Small intestine (tissue), 7 donors: ENCODE results near the gene TNF. TPM values are rescaled to one million over a fixed set of nuclear protein-coding genes. Genes with fewer than 3 reads are reported as not detected.

Experiments
- DNase-seq, 2 donors: peaks; one replicate each; pipeline versions ENCODE4 v3.0.0 to v3.0.0-alpha.2; 2013
- FAIRE-seq: peaks from 2 replicates; lab custom pipeline; 2012; peaks lifted over from hg19 to GRCh38; lab: Jason Lieb, UNC
- H3K27ac ChIP-seq, 3 donors: one replicate each; pipeline ENCODE4 v1.5.1; 2013; ENCODE audit warnings: low read length in 2 of 3, mild to moderate bottlenecking in 2 of 3, control low read depth in 1 of 3, inconsistent platforms in 1 of 3, low read depth in 1 of 3, moderate library complexity in 1 of 3
- H3K27me3 ChIP-seq, 3 donors: one replicate each; pipeline ENCODE4 v1.6.1; 2013; ENCODE audit warnings: low read length in 3 of 3, inconsistent platforms in 1 of 3; ENCODE audit not compliant: control insufficient read depth in 3 of 3, insufficient read depth in 3 of 3
- H3K36me3 ChIP-seq, 3 donors: one replicate each; pipeline ENCODE4 v1.6.1; 2013; ENCODE audit warnings: low read length in 3 of 3, inconsistent platforms in 1 of 3, low read depth in 1 of 3, mild to moderate bottlenecking in 1 of 3, moderate library complexity in 1 of 3; ENCODE audit not compliant: control insufficient read depth in 3 of 3, insufficient read depth in 2 of 3
- H3K4me1 ChIP-seq, 3 donors: one replicate each; pipeline ENCODE4 v1.6.1; 2013; ENCODE audit warnings: low read length in 2 of 3, inconsistent platforms in 1 of 3, low read depth in 1 of 3, mild to moderate bottlenecking in 1 of 3, moderate library complexity in 1 of 3; ENCODE audit not compliant: control insufficient read depth in 3 of 3, insufficient read depth in 2 of 3
- H3K4me3 ChIP-seq, 3 donors: one replicate each; pipeline ENCODE4 v1.5.1; 2013; ENCODE audit warnings: low read length in 3 of 3, control low read depth in 1 of 3, inconsistent platforms in 1 of 3, low read depth in 1 of 3, mild to moderate bottlenecking in 1 of 3, moderate library complexity in 1 of 3
- H3K9me3 ChIP-seq, 2 donors: one replicate each; pipeline ENCODE4 v1.6.1; 2013; ENCODE audit warnings: low read depth in 1 of 2, low read length in 1 of 2; ENCODE audit not compliant: control insufficient read depth in 2 of 2, insufficient read depth in 1 of 2
- WGBS, 3 donors: extraction: QIAGEN DNeasy Blood & Tissue Kit; methylation state at CpG; one replicate each; pipeline ENCODE4 v1.1.7; 2013; 5-methylcytosine and 5-hydroxymethylcytosine counted together
- polyA plus RNA-seq, 4 donors: library from polyadenylated mRNA; stranded (reverse) in 3 of 4; unstranded in 1 of 4; fragments of 200-250 nt in 3 of 4; fragments of 120-200 nt in 1 of 4; gene quantifications; one replicate each; pipeline versions ENCODE4 v1.2.1 to v1.2.3, GENCODE V29; 2013
- donor health status: healthy with polysubstance abuse.
- donor health status: control.
- donor health status: control.
- donor health status: Bipolar disorder and iron deficiency.
- donor health status: healthy.

The TNF gene
- polyA plus RNA-seq, 4 donors, result 0.18 to 0.59 (median 0.45) TPM; not detected in 1

DNA sequence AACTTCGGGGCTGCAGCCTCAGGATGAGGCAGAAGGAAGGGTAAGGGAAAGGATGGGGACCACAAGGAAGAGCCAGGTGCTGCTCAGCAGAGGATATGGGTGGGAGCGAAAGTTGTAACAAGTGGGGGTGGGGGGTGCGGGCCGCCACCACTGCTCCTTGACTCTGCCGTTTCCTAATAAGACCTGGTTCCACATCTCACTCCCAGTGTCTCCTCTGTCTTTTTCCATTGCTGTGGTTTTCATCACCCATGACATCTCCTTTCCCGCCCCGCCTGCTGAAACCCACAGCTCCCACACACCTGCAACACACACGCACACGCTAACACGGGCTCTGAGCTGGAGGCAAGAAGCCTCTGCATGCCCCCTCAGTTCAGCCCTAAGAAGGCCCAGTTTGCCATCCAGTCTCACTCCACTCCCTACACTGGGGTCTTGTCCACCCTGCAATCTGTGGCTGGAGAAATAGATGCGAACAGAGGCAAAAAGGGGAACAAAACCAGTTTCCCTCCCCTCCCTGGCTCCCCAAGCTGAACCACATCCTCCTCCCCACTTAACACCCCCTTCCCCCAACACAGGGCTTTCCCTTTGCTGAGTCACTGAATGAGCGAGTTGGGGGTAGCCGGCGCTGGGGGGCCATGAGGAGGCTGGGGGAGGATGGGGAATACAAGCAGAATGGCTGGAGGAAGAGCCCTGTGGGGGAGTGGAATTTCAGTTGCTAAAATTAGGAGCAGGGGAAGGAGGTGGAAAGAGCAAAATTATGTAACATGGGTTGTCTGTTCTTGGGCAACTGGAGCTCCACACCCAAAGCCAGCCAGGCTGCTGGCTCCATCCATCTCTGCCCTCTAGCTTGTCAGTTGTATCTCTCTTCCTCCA is 16.5 kb upstream of the TNF start:
- Histone ChIP-seq H3K27me3 (no peaks in the 10 kb centered on the region), H3K4me1 (peaks cover 0 to 5% (median 0%) of the 10 kb centered on the region in 3 donors), H3K27ac (peak overlapping the region in 1 of 3 donors; percentile 52), H3K36me3 (peaks cover 4 to 50% (median 9%) of the 10 kb centered on the region in 3 donors), H3K4me3 (no peak overlapping the region), H3K9me3 (no peaks in the 10 kb centered on the region)
- FAIRE-seq (no peak), DNase-seq (no peak)
- WGBS, 3 donors, result 62 to 83% (median 68%) methylated on average over 13 to 14 of the region's 14 CpGs

DNA sequence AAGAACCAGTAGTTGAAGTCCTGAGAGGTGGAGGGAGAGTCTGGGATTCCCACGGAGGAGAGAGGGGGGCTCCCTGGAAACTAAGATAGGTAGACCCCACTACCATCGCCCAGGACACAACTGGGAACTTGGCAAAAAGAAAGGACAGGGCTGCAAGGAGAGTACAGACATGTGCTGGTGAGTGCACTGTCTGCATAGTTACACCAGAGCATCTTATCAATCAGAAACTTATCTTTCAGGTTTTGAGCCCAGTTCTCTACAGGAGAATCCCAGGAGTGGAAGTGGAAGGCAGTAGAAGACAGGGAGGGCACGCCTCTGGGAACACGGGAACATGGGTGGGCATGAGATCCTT is 15.8 kb upstream of the TNF start:
- Histone ChIP-seq H3K27me3 (no peaks in the 10 kb centered on the region), H3K4me3 (no peak overlapping the region), H3K9me3 (no peaks in the 10 kb centered on the region), H3K4me1 (peaks cover 0 to 5% (median 0%) of the 10 kb centered on the region in 3 donors), H3K36me3 (peaks cover 4 to 46% (median 9%) of the 10 kb centered on the region in 3 donors), H3K27ac (peak overlapping the region in 2 of 3 donors; percentile 28 to 52)
- DNase-seq, result no peak
- WGBS, 3 donors, result 63 to 68% (median 64%) methylated on average over 4 of the region's 4 CpGs
- no peak for FAIRE-seq

DNA sequence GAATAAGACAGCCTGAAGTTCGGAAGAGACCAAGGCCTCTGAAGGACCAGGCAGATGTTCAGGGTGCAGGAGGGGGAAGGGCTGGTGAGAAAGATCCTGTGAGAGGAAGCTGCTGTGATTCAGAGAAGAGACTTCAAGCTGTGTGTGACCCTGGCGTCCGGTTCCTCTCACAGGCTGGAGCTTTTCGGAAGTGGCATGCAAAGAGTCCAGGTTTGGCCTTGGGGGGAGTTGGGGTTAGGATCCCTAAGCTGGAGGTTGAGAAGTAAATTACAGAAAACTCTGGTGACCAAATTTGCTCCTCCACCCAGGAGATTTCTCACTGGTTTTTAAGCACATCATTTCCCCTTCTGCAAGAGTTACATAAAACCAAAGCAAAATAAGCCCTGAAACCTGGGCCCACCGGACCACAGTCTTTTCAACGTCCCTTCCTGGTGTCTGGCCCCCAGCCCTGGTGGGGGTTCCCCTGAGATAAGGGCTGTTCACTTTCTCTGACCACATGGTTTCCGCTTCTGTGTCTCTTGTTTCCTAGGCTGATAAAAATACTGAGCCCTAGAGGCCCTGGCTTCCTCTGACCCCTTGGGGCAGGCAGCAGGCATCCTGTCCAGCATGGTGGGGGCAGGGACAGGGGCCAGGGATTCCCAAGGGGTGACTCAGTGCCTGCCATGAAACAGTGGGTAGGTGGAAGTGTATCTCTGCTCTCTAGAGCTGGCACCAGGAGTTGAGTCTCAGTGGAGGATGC is 15.2 kb upstream of the TNF start:
- no peak for FAIRE-seq
- Histone ChIP-seq H3K9me3 (no peaks in the 10 kb centered on the region), H3K27ac (peak overlapping the region in 2 of 3 donors; percentile 28 to 52), H3K27me3 (no peaks in the 10 kb centered on the region), H3K36me3 (peaks cover 4 to 46% (median 9%) of the 10 kb centered on the region in 3 donors), H3K4me1 (peaks cover 0 to 5% (median 0%) of the 10 kb centered on the region in 3 donors), H3K4me3 (no peak overlapping the region)
- DNase-seq, result peak in 1 of 2 donors; percentile 30
- 52 to 84% (median 68%) methylated on average over 7 of the region's 7 CpGs for WGBS, 3 donors

DNA sequence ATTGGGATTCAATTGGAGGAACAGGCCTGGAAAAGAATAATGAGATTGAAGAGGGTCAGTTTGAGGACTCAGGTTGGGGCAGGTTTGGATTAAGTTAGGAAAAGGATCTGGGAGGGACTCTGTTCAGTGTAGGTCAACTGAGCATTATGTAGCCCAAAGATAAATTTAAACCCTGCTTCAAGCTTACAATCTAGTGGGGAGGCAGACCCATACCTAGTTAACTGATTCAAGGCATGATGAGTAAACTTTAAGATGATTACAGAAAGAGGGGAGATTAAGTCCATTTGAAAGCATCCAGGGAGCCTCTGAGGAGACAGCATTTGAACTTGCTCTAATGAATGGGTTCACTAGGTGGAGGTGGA is 14.7 kb upstream of the TNF start:
- DNase-seq, result no peak
- peak overlapping the region in 1 of 3 donors; percentile 52 for H3K27ac ChIP-seq

DNA sequence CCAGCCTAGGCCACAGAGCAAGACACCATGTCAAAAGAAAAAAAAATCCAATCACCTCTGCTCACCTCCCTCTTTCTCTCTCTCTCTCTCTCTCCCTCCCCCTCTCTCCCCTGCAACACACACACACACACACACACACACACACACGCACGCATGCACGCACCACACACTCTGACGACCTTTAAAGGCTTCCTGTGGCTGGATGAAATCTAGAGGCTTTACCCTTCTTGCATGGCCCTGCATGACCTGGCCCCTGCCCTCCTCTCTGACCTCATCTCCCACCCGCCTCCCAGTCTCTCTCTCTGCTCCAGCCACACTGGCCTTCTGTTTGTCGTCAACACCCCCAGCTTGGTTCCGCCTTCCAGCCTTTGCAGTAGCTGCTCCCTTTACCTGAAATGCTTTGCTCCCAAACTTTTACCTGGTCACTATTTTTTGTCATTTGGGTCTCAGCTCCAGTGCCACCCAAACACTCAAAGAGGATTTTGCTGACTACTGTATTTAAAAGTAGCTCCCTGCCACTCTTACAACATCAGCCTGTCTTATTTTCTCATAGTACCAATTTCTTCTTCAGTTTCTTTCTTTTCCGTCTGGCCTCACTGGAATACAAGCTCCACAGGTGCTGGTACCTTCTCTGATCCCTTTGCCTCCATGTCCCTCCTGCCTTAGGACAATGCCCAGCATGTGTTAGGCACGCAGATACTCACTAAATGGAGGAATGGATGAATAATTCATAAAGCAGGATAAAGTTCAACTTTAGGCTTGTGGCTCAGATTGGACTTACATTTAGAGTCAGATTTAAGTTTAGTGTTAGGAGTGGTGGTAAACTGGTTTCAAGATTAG is 7.6 kb upstream of the TNF start:
- Histone ChIP-seq H3K4me3 (no peak overlapping the region), H3K27me3 (peaks cover 0 to 3% (median 0%) of the 10 kb centered on the region in 3 donors), H3K27ac (no peak overlapping the region), H3K9me3 (no peaks in the 10 kb centered on the region), H3K4me1 (no peaks in the 10 kb centered on the region), H3K36me3 (no peaks in the 10 kb centered on the region)
- FAIRE-seq (no peak), DNase-seq (no peak)
- WGBS, 3 donors, result 42 to 46% (median 45%) methylated on average over 9 of the region's 9 CpGs

More for the DNA sequence above, 14.7 kb upstream of the TNF start:
- Histone ChIP-seq H3K9me3 (no peaks in the 10 kb centered on the region), H3K36me3 (peaks cover 4 to 46% (median 9%) of the 10 kb centered on the region in 3 donors), H3K4me1 (peaks cover 0 to 5% (median 0%) of the 10 kb centered on the region in 3 donors), H3K4me3 (no peak overlapping the region), H3K27me3 (no peaks in the 10 kb centered on the region)
- no peak for FAIRE-seq

DNA sequence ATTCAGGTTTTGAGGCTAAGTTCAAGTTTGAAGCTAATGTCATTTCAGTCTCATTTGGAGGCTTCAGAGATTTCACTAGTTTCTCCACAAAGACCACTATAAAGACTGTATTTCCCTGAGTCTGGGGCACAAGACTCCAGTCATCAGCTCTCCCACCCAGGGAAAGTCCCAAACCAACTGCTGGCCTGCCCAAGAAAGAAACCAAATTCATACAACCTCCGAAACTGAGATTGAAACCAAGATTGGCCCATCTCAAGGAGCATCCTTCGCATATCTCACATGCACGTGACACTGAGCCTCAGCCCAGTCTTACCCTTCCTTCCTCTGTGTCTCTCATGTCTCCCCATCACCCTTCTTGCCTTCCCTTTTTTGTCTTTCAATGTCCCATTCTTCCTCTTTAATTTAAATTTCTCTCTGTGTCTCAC is 6.8 kb upstream of the TNF start:
- no peak overlapping the region for H3K4me3 ChIP-seq
- no peaks in the 10 kb centered on the region for H3K9me3 ChIP-seq
- 59 to 64% (median 61%) methylated on average over 3 of the region's 3 CpGs for WGBS, 3 donors
- no peaks in the 10 kb centered on the region for H3K36me3 ChIP-seq
- DNase-seq (no peak), FAIRE-seq (no peak)
- H3K4me1 ChIP-seq, result no peaks in the 10 kb centered on the region
- H3K27ac ChIP-seq, result no peak overlapping the region
- H3K27me3 ChIP-seq, result peaks cover 0 to 3% (median 0%) of the 10 kb centered on the region in 3 donors

DNA sequence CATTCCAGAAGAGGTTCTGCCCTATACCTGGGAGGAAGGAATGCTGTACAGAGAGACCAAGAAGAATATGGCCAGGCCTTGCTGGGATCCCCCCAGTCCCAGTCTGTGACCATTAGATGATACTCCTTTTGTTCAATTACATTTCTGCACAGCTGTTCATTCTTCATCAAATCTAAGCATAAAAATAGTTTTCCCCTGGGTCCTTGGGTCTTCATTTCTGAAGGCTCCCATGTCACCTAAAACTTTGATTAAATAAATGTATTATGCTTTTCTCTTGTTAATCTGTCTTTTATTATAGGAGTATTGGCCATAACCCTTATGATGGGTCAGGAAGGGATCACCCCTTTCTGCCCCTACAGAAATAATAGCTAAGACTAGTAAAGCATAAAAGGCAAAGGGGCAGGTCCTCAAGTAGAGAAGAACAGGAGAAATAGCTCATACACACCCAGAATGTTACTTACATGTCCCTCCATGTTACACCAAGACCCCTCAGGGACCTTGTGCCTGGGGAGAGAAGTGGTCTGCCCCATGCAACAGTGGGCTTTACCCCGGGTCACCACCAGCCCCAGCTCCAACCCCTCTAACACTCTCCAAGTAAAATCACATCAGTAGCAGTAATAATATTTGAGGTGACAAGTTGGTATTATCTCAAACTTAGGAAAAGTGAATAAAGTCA is 5.4 kb upstream of the TNF start:
- no peak for DNase-seq
- H3K27me3 ChIP-seq, result peaks cover 0 to 15% (median 0%) of the 10 kb centered on the region in 3 donors
- no peaks in the 10 kb centered on the region for H3K36me3 ChIP-seq
- WGBS, 3 donors, result 82 to 88% (median 84%) methylated on average over 1 of the region's 1 CpG
- H3K4me1 ChIP-seq, result no peaks in the 10 kb centered on the region
- no peak for FAIRE-seq
- H3K4me3 ChIP-seq, result no peak overlapping the region
- no peak overlapping the region for H3K27ac ChIP-seq
- H3K9me3 ChIP-seq, result no peaks in the 10 kb centered on the region
